K562 (cell line): ENCODE results near the gene PNRC2. TPM values are rescaled to one million over a fixed set of nuclear protein-coding genes. Genes with fewer than 3 reads are reported as not detected.

Experiments used
- CBX5 ChIP-seq: IDR thresholded peaks from 2 replicates; pipeline ENCODE4 v1.6.1; 2014; ENCODE audit warnings: low read depth, borderline replicate concordance
- CEBPG ChIP-seq, 3 experiments: fragments of 200-800 bp in 1 of 3; sonication (Bioruptor generic) in 1 of 3; sonication (generic) in 1 of 3; formaldehyde crosslinking in 1 of 3; IDR thresholded peaks in 2 of 3; conservative IDR thresholded peaks in 1 of 3; 2 replicates each; pipeline versions ENCODE4 v1.6.1 to v1.8.0; 2016 to 2022; ENCODE audit warnings: missing compliant biosample characterization in 2 of 3, missing genetic modification characterization in 2 of 3, mild to moderate bottlenecking in 1 of 3, missing genetic modification reagents in 1 of 3
- ELF1 ChIP-seq: fragments of 200-800 bp; sonication (Bioruptor generic); IDR thresholded peaks from 2 replicates; pipeline ENCODE4 v1.6.1; 2016; ENCODE audit warnings: missing genetic modification characterization, missing compliant biosample characterization
- FOXK2 ChIP-seq, 2 experiments: fragments of 450-650 bp; IDR thresholded peaks in 1 of 2; conservative IDR thresholded peaks in 1 of 2; 2 replicates each; pipeline ENCODE4 v1.6.1; 2016; ENCODE audit warnings: low read depth in 2 of 2, mild to moderate bottlenecking in 1 of 2
- HDGF ChIP-seq: fragments of 450-650 bp; IDR thresholded peaks from 2 replicates; pipeline ENCODE4 v1.6.1; 2016
- MEF2A ChIP-seq: IDR thresholded peaks from 2 replicates; pipeline ENCODE4 v1.6.1; 2011; ENCODE audit warnings: low read depth, mild to moderate bottlenecking, low read length, moderate library complexity; ENCODE audit not compliant: control insufficient read depth
- NR3C1 ChIP-seq: sonication (generic); formaldehyde crosslinking; IDR thresholded peaks from 2 replicates; pipeline ENCODE4 v1.8.1; 2022; ENCODE audit warnings: missing genetic modification reagents
- PHF21A ChIP-seq: fragments of 450-650 bp; IDR thresholded peaks from 2 replicates; pipeline ENCODE4 v1.6.1; 2017; ENCODE audit warnings: low read depth, borderline replicate concordance
- PML ChIP-seq: IDR thresholded peaks from 2 replicates; pipeline ENCODE4 v1.6.1; 2012; ENCODE audit warnings: low read length, inconsistent platforms
- SMARCA5 ChIP-seq: fragments of 450-650 bp; IDR thresholded peaks from 2 replicates; pipeline ENCODE4 v1.6.1; 2016
- SMARCE1 ChIP-seq: fragments of 450-650 bp; IDR thresholded peaks from 2 replicates; pipeline ENCODE4 v1.7.1; 2016; ENCODE audit warnings: mild to moderate bottlenecking
- SPI1 ChIP-seq: IDR thresholded peaks from 2 replicates; pipeline ENCODE4 v1.6.1; 2011; ENCODE audit warnings: low read depth, low read length, control low read depth, borderline replicate concordance
- TAF15 ChIP-seq: fragments of 200-400 bp; formaldehyde crosslinking; IDR thresholded peaks from 2 replicates; pipeline ENCODE4 v1.6.1; 2017; ENCODE audit warnings: mild to moderate bottlenecking, low read depth, low read length, moderate library complexity
- ZNF12 ChIP-seq: sonication (generic); formaldehyde crosslinking; IDR thresholded peaks from 2 replicates; pipeline ENCODE4 v1.4.0; 2020; ENCODE audit warnings: mild to moderate bottlenecking, missing genetic modification reagents
- ZNF253 ChIP-seq: fragments of 250-450 bp; sonication (Bioruptor Pico); conservative IDR thresholded peaks from 2 replicates; pipeline ENCODE4 v1.6.1; 2021; ENCODE audit warnings: mild to moderate bottlenecking
- ZNF316 ChIP-seq: fragments of 450-650 bp; IDR thresholded peaks from 2 replicates; pipeline ENCODE4 v1.6.1; 2016
- ZNF324 ChIP-seq: fragments of 250-450 bp; sonication (Bioruptor Pico); IDR thresholded peaks from 2 replicates; pipeline ENCODE4 v1.4.0; 2020; ENCODE audit warnings: mild to moderate bottlenecking
- ZNF79 ChIP-seq: fragments of 250-450 bp; sonication (Bioruptor Pico); IDR thresholded peaks from 2 replicates; pipeline ENCODE4 v1.4.0; 2020; ENCODE audit warnings: low read depth, mild to moderate bottlenecking, moderate library complexity
- polyA plus RNA-seq, 8 experiments: library from polyadenylated mRNA; depleted of rRNA in 4 of 8; stranded (reverse) in 5 of 8; unstranded in 3 of 8; fragments of >200 nt; fragmentation: Nextera tagmentation in 2 of 8; fragmentation: Illumina TruSeq in 1 of 8; extraction: Ambion mirVana in 2 of 8; extraction: Trizol in 1 of 8; gene quantifications; 2 replicates each; pipeline versions ENCODE4 v1.2.1 to v1.2.3, GENCODE V29; 2011 to 2014; ENCODE audit warnings: inconsistent platforms in 1 of 8, missing spikeins in 1 of 8
- total RNA-seq, 7 experiments: library from RNA; depleted of rRNA in 6 of 7; stranded (reverse); fragments of >200 nt in 6 of 7; fragmentation: Illumina TruSeq in 2 of 7; extraction: Trizol in 2 of 7; gene quantifications; 2 replicates each; pipeline versions ENCODE4 v1.2.1 to v1.2.3, GENCODE V29; 2011 to 2021; ENCODE audit warnings: low replicate concordance in 1 of 7
- TF ChIP-seq, protein P1 (sequence below): fragments of 450-650 bp; formaldehyde crosslinking; IDR thresholded peaks from 2 replicates; pipeline ENCODE4 v1.4.0; 2020; ENCODE audit warnings: mild to moderate bottlenecking, moderate library complexity
- TF ChIP-seq, protein P2 (sequence below), 3 experiments: fragments of 200-800 bp in 1 of 3; fragments of 250-450 bp in 1 of 3; fragments of 450-650 bp in 1 of 3; sonication (Bioruptor Pico) in 1 of 3; sonication (Bioruptor generic) in 1 of 3; formaldehyde crosslinking in 1 of 3; IDR thresholded peaks; 2 replicates each; pipeline versions ENCODE4 v1.6.1 to v1.8.0; 2016 to 2022; ENCODE audit warnings: mild to moderate bottlenecking in 2 of 3, missing genetic modification characterization in 2 of 3, missing compliant biosample characterization in 1 of 3, moderate library complexity in 1 of 3
- TF ChIP-seq, protein P3 (sequence below): fragments of 450-650 bp; formaldehyde crosslinking; IDR thresholded peaks from 2 replicates; pipeline ENCODE4 v1.4.0; 2020; ENCODE audit warnings: mild to moderate bottlenecking, moderate library complexity

PNRC2 gene
- total and polyA plus RNA-seq, 9 of the 15 experiments (the other 6 are each of a cell fraction or from before 2014, with no cell fraction given): 127 to 303 (median 203) TPM

DNA sequence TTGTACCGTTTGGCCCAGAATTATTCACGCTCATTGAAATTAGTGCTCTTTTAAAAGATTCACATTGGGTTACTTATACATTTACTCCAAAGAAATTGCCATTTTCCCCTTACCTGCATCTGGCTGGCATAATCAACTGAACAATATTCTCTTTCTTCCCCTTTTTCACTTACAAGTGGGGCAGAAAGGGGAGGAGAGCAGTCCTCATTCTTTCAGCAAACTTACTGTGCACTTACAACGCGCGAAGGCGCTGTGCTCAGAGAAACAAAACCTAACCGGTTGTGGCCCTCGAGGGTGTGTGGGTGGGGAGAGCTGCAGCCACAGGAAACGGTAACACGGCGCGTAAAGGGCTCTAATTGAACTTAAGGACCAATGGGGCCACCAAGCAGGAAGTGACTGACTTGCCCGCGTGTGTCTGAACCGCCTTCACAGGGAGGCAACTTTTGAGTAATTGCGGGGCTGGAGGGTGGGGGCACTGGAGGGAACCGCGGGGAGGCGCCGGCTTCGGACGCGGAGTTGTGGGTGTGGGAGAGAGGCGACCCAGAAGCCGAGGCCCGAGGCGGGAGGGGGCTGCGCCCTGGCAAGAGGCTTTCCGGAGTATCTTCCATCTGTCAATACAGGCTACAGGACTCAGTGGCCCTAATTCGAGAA lies 693 bp upstream of the PNRC2 start (continued):
- TF ChIP-seq NR3C1 (CRISPR knock-in tag) (0 out of 2 replicates have a peak, but pooled peaks have one; percentile 27), ELF1 (tag) (peak; percentile 90), SMARCA5 (no peak), ZNF253 (CRISPR knock-in tag) (no peak), CEBPG (CRISPR knock-in tag; IDR thresholded peaks at IDR 0.05) (no peak), CEBPG (tag; conservative IDR thresholded peaks at IDR 0.05 in 1 of 2, IDR thresholded peaks at IDR 0.05 in 1 of 2) (no peak; a peak in 1 of 4 replicates), TAF15 (no peak), SPI1 (peak; percentile 51; the same call in 1 of the 2 replicates), ZNF12 (peak; percentile 18; the same call in 1 of the 2 replicates), CBX5 (peak; percentile 24; the same call in 1 of the 2 replicates), MEF2A (0 out of 2 replicates have a peak, but pooled peaks have one; percentile 3), PHF21A (peak; percentile 46; the same call in 1 of the 2 replicates), ZNF316 (no peak), PML (peak; percentile 79), ZNF79 (CRISPR knock-in tag) (no peak), ZNF324 (CRISPR knock-in tag) (no peak), FOXK2 (conservative IDR thresholded peaks at IDR 0.05 in 1 of 2, IDR thresholded peaks at IDR 0.05 in 1 of 2; ENCODE audit: low read depth in 2 of 2) (peak; percentile 82 to 83), SMARCE1 (peak; percentile 14), HDGF (no peak)
- TF ChIP-seq, protein P1, sequence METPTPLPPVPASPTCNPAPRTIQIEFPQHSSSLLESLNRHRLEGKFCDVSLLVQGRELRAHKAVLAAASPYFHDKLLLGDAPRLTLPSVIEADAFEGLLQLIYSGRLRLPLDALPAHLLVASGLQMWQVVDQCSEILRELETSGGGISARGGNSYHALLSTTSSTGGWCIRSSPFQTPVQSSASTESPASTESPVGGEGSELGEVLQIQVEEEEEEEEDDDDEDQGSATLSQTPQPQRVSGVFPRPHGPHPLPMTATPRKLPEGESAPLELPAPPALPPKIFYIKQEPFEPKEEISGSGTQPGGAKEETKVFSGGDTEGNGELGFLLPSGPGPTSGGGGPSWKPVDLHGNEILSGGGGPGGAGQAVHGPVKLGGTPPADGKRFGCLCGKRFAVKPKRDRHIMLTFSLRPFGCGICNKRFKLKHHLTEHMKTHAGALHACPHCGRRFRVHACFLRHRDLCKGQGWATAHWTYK (CRISPR knock-in tag): 0 out of 2 replicates have a peak, but pooled peaks have one; percentile 14
- TF ChIP-seq, protein P2, sequence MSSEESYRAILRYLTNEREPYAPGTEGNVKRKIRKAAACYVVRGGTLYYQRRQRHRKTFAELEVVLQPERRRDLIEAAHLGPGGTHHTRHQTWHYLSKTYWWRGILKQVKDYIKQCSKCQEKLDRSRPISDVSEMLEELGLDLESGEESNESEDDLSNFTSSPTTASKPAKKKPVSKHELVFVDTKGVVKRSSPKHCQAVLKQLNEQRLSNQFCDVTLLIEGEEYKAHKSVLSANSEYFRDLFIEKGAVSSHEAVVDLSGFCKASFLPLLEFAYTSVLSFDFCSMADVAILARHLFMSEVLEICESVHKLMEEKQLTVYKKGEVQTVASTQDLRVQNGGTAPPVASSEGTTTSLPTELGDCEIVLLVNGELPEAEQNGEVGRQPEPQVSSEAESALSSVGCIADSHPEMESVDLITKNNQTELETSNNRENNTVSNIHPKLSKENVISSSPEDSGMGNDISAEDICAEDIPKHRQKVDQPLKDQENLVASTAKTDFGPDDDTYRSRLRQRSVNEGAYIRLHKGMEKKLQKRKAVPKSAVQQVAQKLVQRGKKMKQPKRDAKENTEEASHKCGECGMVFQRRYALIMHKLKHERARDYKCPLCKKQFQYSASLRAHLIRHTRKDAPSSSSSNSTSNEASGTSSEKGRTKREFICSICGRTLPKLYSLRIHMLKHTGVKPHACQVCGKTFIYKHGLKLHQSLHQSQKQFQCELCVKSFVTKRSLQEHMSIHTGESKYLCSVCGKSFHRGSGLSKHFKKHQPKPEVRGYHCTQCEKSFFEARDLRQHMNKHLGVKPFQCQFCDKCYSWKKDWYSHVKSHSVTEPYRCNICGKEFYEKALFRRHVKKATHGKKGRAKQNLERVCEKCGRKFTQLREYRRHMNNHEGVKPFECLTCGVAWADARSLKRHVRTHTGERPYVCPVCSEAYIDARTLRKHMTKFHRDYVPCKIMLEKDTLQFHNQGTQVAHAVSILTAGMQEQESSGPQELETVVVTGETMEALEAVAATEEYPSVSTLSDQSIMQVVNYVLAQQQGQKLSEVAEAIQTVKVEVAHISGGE (CRISPR knock-in tag; IDR thresholded peaks at IDR 0.05): no peak; a peak in 1 of 6 replicates
- TF ChIP-seq, protein P3, sequence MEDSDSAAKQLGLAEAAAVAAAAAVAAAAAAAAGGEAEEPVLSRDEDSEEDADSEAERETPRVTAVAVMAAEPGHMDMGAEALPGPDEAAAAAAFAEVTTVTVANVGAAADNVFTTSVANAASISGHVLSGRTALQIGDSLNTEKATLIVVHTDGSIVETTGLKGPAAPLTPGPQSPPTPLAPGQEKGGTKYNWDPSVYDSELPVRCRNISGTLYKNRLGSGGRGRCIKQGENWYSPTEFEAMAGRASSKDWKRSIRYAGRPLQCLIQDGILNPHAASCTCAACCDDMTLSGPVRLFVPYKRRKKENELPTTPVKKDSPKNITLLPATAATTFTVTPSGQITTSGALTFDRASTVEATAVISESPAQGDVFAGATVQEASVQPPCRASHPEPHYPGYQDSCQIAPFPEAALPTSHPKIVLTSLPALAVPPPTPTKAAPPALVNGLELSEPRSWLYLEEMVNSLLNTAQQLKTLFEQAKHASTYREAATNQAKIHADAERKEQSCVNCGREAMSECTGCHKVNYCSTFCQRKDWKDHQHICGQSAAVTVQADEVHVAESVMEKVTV: no peak
